M059J (cell line): ENCODE measurements around the gene ICA1L. TPM values are rescaled to one million over a fixed set of nuclear protein-coding genes. Genes with fewer than 3 reads are reported as not detected.
A peak's percentile ranks its signal among the peaks of the same experiment; 100 is the strongest.
"Not testable (repeated sequence)": the region's sequence is repeated elsewhere in the genome, so short reads cannot be mapped to it uniquely, and the experiment has no call there.

Experiments
- DNase-seq: peaks from one replicate; pipeline ENCODE4 v3.0.0-alpha.2; 2012; ENCODE audit warnings: low read depth
- total RNA-seq: library from RNA; depleted of rRNA; stranded (reverse); fragments of >200 nt; shearing (Covaris generic); gene quantifications from 2 replicates; pipeline ENCODE4 v1.2.3, GENCODE V29; 2014

The ICA1L gene
- total RNA-seq, 1 experiment from 2014 or later = 0.69 TPM

- DNase-seq = no peak
Observed at GRCh38 chr2:202847693-202848524, 23.7 kb downstream of the ICA1L start.

- DNase-seq = no peak
Observed at GRCh38 chr2:202844656-202845055, 26.9 kb downstream of the ICA1L start.

GRCh38 chr2:202842690-202843089 lies 28.9 kb downstream of the ICA1L start:
- DNase-seq = no peak

GRCh38 chr2:202841090-202841867 lies 30.3 kb downstream of the ICA1L start:
- no peak for DNase-seq

- DNase-seq = peak; percentile 82
Observed at GRCh38 chr2:202831242-202832220, 40.0 kb downstream of the ICA1L start.

GRCh38 chr2:202824901-202825300 lies 46.7 kb downstream of the ICA1L start:
- DNase-seq = no peak

- DNase-seq = peak; percentile 45
Observed at GRCh38 chr2:202822411-202822810, 49.2 kb downstream of the ICA1L start.

GRCh38 chr2:202821206-202822160 lies 50.1 kb downstream of the ICA1L start:
- no peak for DNase-seq

- no peak for DNase-seq
Observed at GRCh38 chr2:202818321-202818720, 53.2 kb downstream of the ICA1L start.

GRCh38 chr2:202817771-202818170 lies 53.8 kb downstream of the ICA1L start:
- no peak for DNase-seq

GRCh38 chr2:202815548-202816360 lies 55.8 kb downstream of the ICA1L start:
- DNase-seq = no peak

- DNase-seq = no peak
Observed at GRCh38 chr2:202814226-202814625, 57.3 kb downstream of the ICA1L start.

GRCh38 chr2:202813387-202813786 lies 58.2 kb downstream of the ICA1L start:
- no peak for DNase-seq

- no peak for DNase-seq
Observed at GRCh38 chr2:202808754-202809153, 62.8 kb downstream of the ICA1L start.

- DNase-seq = peak; percentile 90
Observed at GRCh38 chr2:202807431-202808138, 64.0 kb downstream of the ICA1L start.

GRCh38 chr2:202805911-202806310 lies 65.7 kb downstream of the ICA1L start:
- DNase-seq = not testable (repeated sequence)

- DNase-seq = no peak
Observed at GRCh38 chr2:202797944-202798343, 73.6 kb downstream of the ICA1L start.

GRCh38 chr2:202790676-202791075 lies 80.9 kb downstream of the ICA1L start:
- peak; percentile 20 for DNase-seq

GRCh38 chr2:202786842-202787241 lies 84.7 kb downstream of the ICA1L start:
- no peak for DNase-seq
